Measurements from ENCODE around the gene KTI12.

Gene KTI12

DNA sequence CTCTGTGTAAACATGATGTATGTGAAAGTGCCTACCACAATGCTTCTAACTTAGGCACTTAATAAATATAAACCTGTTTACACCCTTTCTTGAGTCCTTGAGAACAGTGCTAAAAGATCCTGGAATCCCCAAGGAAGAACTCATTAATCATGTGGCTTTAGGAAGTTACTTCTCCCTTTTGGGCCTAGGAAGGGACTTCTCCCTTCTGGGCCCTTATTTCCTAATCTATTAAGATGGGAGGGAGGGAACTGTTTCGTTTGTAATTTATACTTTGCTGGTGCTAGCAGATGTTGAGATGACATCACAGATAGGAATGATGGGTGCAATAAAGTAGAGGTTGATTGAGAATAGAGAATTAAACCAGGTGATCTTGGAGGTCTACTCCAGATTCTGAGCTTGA is 23.6 kb upstream of the KTI12 start:
- H3K27ac ChIP-seq (ENCODE audit: poor library complexity, severe bottlenecking) = peak overlapping the region; percentile 81
- no peaks in the 10 kb centered on the region for H3K27me3 ChIP-seq (ENCODE audit: insufficient read depth, poor library complexity, severe bottlenecking)
- TF ChIP-seq, protein P1, sequence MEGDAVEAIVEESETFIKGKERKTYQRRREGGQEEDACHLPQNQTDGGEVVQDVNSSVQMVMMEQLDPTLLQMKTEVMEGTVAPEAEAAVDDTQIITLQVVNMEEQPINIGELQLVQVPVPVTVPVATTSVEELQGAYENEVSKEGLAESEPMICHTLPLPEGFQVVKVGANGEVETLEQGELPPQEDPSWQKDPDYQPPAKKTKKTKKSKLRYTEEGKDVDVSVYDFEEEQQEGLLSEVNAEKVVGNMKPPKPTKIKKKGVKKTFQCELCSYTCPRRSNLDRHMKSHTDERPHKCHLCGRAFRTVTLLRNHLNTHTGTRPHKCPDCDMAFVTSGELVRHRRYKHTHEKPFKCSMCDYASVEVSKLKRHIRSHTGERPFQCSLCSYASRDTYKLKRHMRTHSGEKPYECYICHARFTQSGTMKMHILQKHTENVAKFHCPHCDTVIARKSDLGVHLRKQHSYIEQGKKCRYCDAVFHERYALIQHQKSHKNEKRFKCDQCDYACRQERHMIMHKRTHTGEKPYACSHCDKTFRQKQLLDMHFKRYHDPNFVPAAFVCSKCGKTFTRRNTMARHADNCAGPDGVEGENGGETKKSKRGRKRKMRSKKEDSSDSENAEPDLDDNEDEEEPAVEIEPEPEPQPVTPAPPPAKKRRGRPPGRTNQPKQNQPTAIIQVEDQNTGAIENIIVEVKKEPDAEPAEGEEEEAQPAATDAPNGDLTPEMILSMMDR (IDR thresholded peaks at IDR 0.05; ENCODE audit: poor library complexity, severe bottlenecking) = no peak
- H3K36me3 ChIP-seq (ENCODE audit: low read depth) = peaks cover 37% of the 10 kb centered on the region
- peak overlapping the region; percentile 96 for H3K4me3 ChIP-seq (ENCODE audit: severe bottlenecking)
- H3K4me1 ChIP-seq (ENCODE audit: insufficient read depth, poor library complexity, severe bottlenecking) = peaks cover 31% of the 10 kb centered on the region
- no peaks in the 10 kb centered on the region for H3K9me3 ChIP-seq (ENCODE audit: severe bottlenecking)
- no peak for DNase-seq (ENCODE audit: low spot score)
- no peak for ATAC-seq (ENCODE audit: low read depth)

- Histone ChIP-seq H3K4me1 (ENCODE audit: insufficient read depth, poor library complexity, severe bottlenecking) (peaks cover 31% of the 10 kb centered on the region), H3K27ac (ENCODE audit: poor library complexity, severe bottlenecking) (peak overlapping the region; percentile 81), H3K9me3 (ENCODE audit: severe bottlenecking) (no peaks in the 10 kb centered on the region), H3K4me3 (ENCODE audit: severe bottlenecking) (peak overlapping the region; percentile 96), H3K36me3 (ENCODE audit: low read depth) (peaks cover 37% of the 10 kb centered on the region), H3K27me3 (ENCODE audit: insufficient read depth, poor library complexity, severe bottlenecking) (no peaks in the 10 kb centered on the region)
- no peak for DNase-seq (ENCODE audit: low spot score)
- no peak for ATAC-seq (ENCODE audit: low read depth)
- TF ChIP-seq, protein P1 (IDR thresholded peaks at IDR 0.05; ENCODE audit: poor library complexity, severe bottlenecking) = no peak
Observed at GRCh38 chr1:52056937-52057231, 23.3 kb upstream of the KTI12 start.

DNA sequence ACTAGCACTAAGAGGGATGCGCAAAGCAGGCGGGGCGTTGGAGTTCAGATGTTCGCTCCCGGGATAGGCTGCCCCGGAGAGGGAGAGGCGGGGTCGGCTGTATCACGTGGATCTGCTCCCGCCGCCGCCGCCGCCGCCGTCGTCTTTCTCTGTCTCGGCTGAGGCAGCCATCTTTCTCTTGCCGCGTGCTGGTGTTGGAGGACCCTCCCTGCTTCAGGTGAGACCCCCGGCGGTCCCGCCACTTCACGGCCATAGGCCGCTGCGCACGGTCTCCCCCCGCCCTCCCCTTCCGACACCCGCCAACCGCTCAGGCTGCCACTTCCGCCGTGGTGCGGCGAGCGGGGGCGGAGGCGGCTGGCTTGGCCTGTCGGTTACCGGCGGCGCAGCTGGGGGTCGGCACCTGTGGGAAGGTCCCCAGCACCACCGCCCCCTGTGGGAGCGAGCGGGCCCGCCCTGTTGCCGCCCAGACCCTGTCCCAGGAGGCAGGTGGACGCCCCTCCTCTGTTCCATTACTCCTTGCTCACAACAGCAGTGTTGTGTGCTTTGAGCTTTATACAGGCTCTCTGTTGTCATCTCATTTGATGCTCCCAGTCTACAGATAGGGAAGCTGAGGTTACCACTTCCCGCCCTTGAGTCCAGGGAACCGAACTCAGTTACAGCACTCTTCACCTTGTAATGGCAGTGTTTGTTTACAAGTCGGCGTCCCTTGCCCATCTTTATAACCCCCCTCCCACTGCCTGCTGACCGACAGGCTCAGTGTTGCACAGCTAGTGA is 22.7 kb upstream of the KTI12 start, which contains the start of gene BTF3L4:
Gene BTF3L4, plus strand, starts transcription at position 133 of the 774 bp plus-strand sequence. CDS start 3,553 bp downstream, outside the sequence.
- Histone ChIP-seq H3K4me3 (ENCODE audit: severe bottlenecking) (peak within 1 kb of the TSS; percentile 96), H3K4me1 (ENCODE audit: insufficient read depth, poor library complexity, severe bottlenecking) (peaks cover 31% of the 10 kb centered on the region), H3K27ac (ENCODE audit: poor library complexity, severe bottlenecking) (peak within 1 kb of the TSS; percentile 81), H3K9me3 (ENCODE audit: severe bottlenecking) (no peaks in the 10 kb centered on the region), H3K36me3 (ENCODE audit: low read depth) (peaks cover 40% of the 10 kb centered on the region), H3K27me3 (ENCODE audit: insufficient read depth, poor library complexity, severe bottlenecking) (no peaks in the 10 kb centered on the region)
- TF ChIP-seq, protein P1 (IDR thresholded peaks at IDR 0.05; ENCODE audit: poor library complexity, severe bottlenecking) = no peak
- peak; percentile 89 for ATAC-seq (ENCODE audit: low read depth)
- peak; percentile 98 for DNase-seq (ENCODE audit: low spot score)

- H3K4me3 ChIP-seq (ENCODE audit: severe bottlenecking) = peak overlapping the region; percentile 96
- TF ChIP-seq, protein P1 (IDR thresholded peaks at IDR 0.05; ENCODE audit: poor library complexity, severe bottlenecking) = no peak
- DNase-seq (ENCODE audit: low spot score) = no peak
- ATAC-seq (ENCODE audit: low read depth) = no peak
- no peaks in the 10 kb centered on the region for H3K9me3 ChIP-seq (ENCODE audit: severe bottlenecking)
- peaks cover 35% of the 10 kb centered on the region for H3K36me3 ChIP-seq (ENCODE audit: low read depth)
- H3K27me3 ChIP-seq (ENCODE audit: insufficient read depth, poor library complexity, severe bottlenecking) = no peaks in the 10 kb centered on the region
- H3K27ac ChIP-seq (ENCODE audit: poor library complexity, severe bottlenecking) = peak overlapping the region; percentile 81
- H3K4me1 ChIP-seq (ENCODE audit: insufficient read depth, poor library complexity, severe bottlenecking) = peaks cover 31% of the 10 kb centered on the region
Observed at GRCh38 chr1:52055866-52056162, 22.2 kb upstream of the KTI12 start.
